Prostate gland (tissue), 2 donors: ENCODE results near the gene REN.

Experiments used
- CTCF ChIP-seq, 4 experiments: fragments of 200-600 bp in 2 of 4; fragments of 450-650 bp in 2 of 4; sonication (generic) in 2 of 4; IDR thresholded peaks; 1 replicate in 3 of 4; 2 replicates in 1 of 4; pipeline ENCODE4 v1.5.1; 2016 to 2019; ENCODE audit warnings: antibody characterized with exemption in 4 of 4, mild to moderate bottlenecking in 2 of 4, moderate library complexity in 2 of 4
- POLR2AphosphoS5 ChIP-seq: sonication (generic); formaldehyde crosslinking; IDR thresholded peaks from one replicate; pipeline ENCODE4 v1.6.1; 2017; ENCODE audit warnings: antibody characterized with exemption

- TF ChIP-seq CTCF (IDR thresholded peaks at IDR 0.05) = no peak
- TF ChIP-seq POLR2AphosphoS5 = no peak
These were observed at the start of gene REN for GRCh38 chr1:204166219-204166618.
